Endodermal cell (in vitro differentiated cells): ENCODE data around the gene ZBTB7C. TPM values are rescaled to one million over a fixed set of nuclear protein-coding genes. Genes with fewer than 3 reads are reported as not detected.

Experiments used
- DNase-seq: peaks from one replicate; pipeline ENCODE4 v3.0.0-alpha.2; 2017
- H3K27ac ChIP-seq: 2 replicates; pipeline ENCODE4 v1.5.1; 2013; ENCODE audit warnings: mild to moderate bottlenecking, low read depth, low read length, moderate library complexity
- H3K27me3 ChIP-seq: 2 replicates; pipeline ENCODE4 v1.6.1; 2013; ENCODE audit warnings: mild to moderate bottlenecking, low read length, moderate library complexity; ENCODE audit not compliant: insufficient read depth, control insufficient read depth, poor library complexity, severe bottlenecking
- H3K36me3 ChIP-seq: 2 replicates; pipeline ENCODE4 v1.7.0; 2013; ENCODE audit warnings: mild to moderate bottlenecking, low read length, moderate library complexity; ENCODE audit not compliant: control insufficient read depth, insufficient read depth
- H3K4me1 ChIP-seq: one replicate; pipeline ENCODE4 v1.7.0; 2013; ENCODE audit warnings: low read length; ENCODE audit not compliant: control insufficient read depth, insufficient read depth
- H3K4me3 ChIP-seq: 2 replicates; pipeline ENCODE4 v1.5.1; 2013; ENCODE audit warnings: mild to moderate bottlenecking, low read length, moderate library complexity
- H3K9ac ChIP-seq: 2 replicates; pipeline ENCODE4 v1.6.1; 2013; ENCODE audit warnings: mild to moderate bottlenecking, low read length, moderate library complexity; ENCODE audit not compliant: poor library complexity, severe bottlenecking; ENCODE audit errors: extremely low read depth
- H3K9me3 ChIP-seq: 2 replicates; pipeline ENCODE4 v1.6.1; 2013; ENCODE audit warnings: mild to moderate bottlenecking, low read length, moderate library complexity; ENCODE audit not compliant: control insufficient read depth
- H3K27ac Mint-ChIP-seq: 2 replicates; pipeline ENCODE4 v1.8.0; 2020; ENCODE audit warnings: mixed read lengths
- H3K27me3 Mint-ChIP-seq: 2 replicates; pipeline ENCODE4 v1.8.0; 2021; ENCODE audit warnings: mild to moderate bottlenecking, mixed read lengths; ENCODE audit not compliant: insufficient read depth
- H3K36me3 Mint-ChIP-seq: 2 replicates; pipeline ENCODE4 v1.8.0; 2020; ENCODE audit warnings: low read depth, mixed read lengths
- H3K4me1 Mint-ChIP-seq: 2 replicates; pipeline ENCODE4 v1.8.0; 2020; ENCODE audit warnings: mixed read lengths
- H3K4me3 Mint-ChIP-seq: 2 replicates; pipeline ENCODE4 v1.8.0; 2020; ENCODE audit warnings: mild to moderate bottlenecking, moderate library complexity, mixed read lengths
- H3K9me3 Mint-ChIP-seq: 2 replicates; pipeline ENCODE4 v1.8.0; 2020; ENCODE audit warnings: mild to moderate bottlenecking, mixed read lengths
- WGBS, 2 experiments: methylation state at CpG; one replicate each; pipeline versions ENCODE4 v1.1.5 to v1.1.7; 2013; ENCODE audit warnings: missing lambda C conversion rate in 2 of 2, mixed read lengths in 1 of 2; ENCODE audit not compliant: insufficient coverage in 1 of 2, insufficient read length in 1 of 2; 5-methylcytosine and 5-hydroxymethylcytosine counted together
- total RNA-seq, 2 donors: library from RNA; stranded (reverse); fragmentation: NEBNext Ultra II Directional in 1 of 2; extraction: Animal tissue kit (Norgen Biotek cat#: 25700) in 1 of 2; gene quantifications; 2 replicates in 1 of 2; 3 replicates in 1 of 2; pipeline ENCODE4 v1.2.1, GENCODE V29; 2021
- TF ChIP-seq, protein P1 (sequence below): fragments of 200-600 bp; sonication (generic); conservative IDR thresholded peaks from 2 replicates; pipeline ENCODE4 v1.5.0; 2021; ENCODE audit warnings: antibody characterized with exemption, mild to moderate bottlenecking

Gene ZBTB7C
- total RNA-seq, 2 donors from 2014 or later: 0.31 to 0.62 TPM

DNA sequence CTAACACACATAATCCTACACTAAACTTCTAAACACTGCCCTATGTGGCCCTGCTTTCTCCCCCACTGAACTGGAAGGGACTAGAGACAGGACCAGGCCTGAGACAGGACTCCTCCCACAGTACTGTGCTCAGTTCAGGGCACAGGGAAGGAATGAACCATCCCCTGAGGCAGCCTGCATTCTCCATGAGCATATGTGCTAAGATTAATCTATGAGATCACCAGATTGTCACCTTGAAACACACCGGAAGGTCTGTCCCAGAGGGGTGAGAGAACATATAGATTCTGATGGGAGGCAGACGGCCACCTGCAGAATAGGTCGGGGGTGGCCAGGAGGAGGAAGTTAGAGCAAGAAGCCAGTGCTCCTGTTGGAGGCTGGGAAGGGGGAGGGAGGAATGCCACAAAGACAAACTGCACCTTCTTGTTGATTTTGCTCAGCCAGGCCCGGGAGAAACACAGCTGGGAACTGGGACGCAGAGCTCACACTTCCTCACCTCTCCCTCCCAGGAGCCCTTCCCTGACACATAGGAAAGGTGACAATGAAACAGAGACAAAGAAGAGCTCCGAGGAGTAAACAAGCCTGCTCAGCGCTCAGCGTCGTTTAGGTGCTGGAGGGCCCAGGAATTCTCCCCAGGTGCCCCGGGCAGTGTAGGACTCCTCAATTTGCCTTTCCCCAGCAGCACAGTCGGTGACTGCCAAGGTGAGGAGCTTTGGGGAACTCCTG, 52.1 kb downstream of the ZBTB7C start:
- DNase-seq: peak; percentile 84
- peaks cover 42% of the 10 kb centered on the region for H3K4me1 Mint-ChIP-seq
- peak overlapping the region; percentile 5 for H3K4me3 Mint-ChIP-seq
- peak overlapping the region; percentile 44 for H3K4me3 ChIP-seq
- H3K36me3 Mint-ChIP-seq: no peaks in the 10 kb centered on the region
- peaks cover 7% of the 10 kb centered on the region for H3K27me3 Mint-ChIP-seq
- no peaks in the 10 kb centered on the region for H3K9me3 ChIP-seq
- peak overlapping the region; percentile 90 for H3K27ac Mint-ChIP-seq
- peaks cover 8% of the 10 kb centered on the region for H3K9me3 Mint-ChIP-seq
- no peaks in the 10 kb centered on the region for H3K36me3 ChIP-seq
- whole genome bisulfite sequencing, 2 experiments: 28 to 33% methylated on average over 9 to 11 of the region's 11 CpGs
- TF ChIP-seq, protein P1, sequence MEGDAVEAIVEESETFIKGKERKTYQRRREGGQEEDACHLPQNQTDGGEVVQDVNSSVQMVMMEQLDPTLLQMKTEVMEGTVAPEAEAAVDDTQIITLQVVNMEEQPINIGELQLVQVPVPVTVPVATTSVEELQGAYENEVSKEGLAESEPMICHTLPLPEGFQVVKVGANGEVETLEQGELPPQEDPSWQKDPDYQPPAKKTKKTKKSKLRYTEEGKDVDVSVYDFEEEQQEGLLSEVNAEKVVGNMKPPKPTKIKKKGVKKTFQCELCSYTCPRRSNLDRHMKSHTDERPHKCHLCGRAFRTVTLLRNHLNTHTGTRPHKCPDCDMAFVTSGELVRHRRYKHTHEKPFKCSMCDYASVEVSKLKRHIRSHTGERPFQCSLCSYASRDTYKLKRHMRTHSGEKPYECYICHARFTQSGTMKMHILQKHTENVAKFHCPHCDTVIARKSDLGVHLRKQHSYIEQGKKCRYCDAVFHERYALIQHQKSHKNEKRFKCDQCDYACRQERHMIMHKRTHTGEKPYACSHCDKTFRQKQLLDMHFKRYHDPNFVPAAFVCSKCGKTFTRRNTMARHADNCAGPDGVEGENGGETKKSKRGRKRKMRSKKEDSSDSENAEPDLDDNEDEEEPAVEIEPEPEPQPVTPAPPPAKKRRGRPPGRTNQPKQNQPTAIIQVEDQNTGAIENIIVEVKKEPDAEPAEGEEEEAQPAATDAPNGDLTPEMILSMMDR: no peak
- H3K9ac ChIP-seq: peak overlapping the region; percentile 13
- H3K27ac ChIP-seq: peak overlapping the region; percentile 29
- peaks cover 19% of the 10 kb centered on the region for H3K4me1 ChIP-seq
- H3K27me3 ChIP-seq: peaks cover 10% of the 10 kb centered on the region

DNA sequence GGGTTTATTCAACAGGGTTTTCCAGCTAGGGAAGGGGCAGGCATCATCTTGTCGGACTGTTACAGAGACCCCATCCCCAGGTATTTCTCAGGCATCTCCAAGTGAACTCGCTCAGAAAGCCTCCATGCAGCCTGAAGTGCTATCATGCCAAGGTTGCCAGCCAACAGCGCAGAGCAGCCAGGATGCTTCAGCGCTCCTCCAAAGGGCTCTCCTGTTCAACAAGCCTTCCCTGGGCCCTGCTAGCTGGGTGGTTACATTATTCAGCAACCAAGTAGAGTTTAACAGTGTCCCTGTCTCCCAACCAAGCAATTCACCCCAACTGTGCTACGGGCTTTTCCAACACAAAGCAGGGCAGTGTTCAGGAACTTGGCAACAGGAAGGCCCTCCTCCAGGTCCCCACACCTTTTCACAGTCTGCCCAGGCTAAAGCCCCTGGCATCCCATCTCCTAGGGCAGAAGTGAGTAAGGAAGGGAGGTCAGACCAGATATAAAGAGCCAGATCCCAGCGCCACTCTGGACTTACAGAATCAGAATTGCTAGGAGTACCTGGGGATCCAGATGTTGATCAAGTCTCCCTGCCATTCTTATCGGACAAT, 52.9 kb downstream of the ZBTB7C start:
- WGBS, 2 experiments: 90 to 95% methylated on average over 5 to 7 of the region's 7 CpGs
- Mint-ChIP-seq H3K4me3 (no peak overlapping the region), H3K36me3 (no peaks in the 10 kb centered on the region), H3K4me1 (peaks cover 47% of the 10 kb centered on the region), H3K27me3 (peaks cover 7% of the 10 kb centered on the region), H3K9me3 (peaks cover 8% of the 10 kb centered on the region), H3K27ac (peak overlapping the region; percentile 90)
- peak; percentile 36 for DNase-seq
- TF ChIP-seq, protein P1: no peak
- no peak overlapping the region for H3K27ac ChIP-seq
- H3K27me3 ChIP-seq: peaks cover 10% of the 10 kb centered on the region
- peaks cover 27% of the 10 kb centered on the region for H3K4me1 ChIP-seq
- no peak overlapping the region for H3K9ac ChIP-seq
- H3K36me3 ChIP-seq: no peaks in the 10 kb centered on the region
- H3K9me3 ChIP-seq: no peaks in the 10 kb centered on the region
- H3K4me3 ChIP-seq: no peak overlapping the region

DNA sequence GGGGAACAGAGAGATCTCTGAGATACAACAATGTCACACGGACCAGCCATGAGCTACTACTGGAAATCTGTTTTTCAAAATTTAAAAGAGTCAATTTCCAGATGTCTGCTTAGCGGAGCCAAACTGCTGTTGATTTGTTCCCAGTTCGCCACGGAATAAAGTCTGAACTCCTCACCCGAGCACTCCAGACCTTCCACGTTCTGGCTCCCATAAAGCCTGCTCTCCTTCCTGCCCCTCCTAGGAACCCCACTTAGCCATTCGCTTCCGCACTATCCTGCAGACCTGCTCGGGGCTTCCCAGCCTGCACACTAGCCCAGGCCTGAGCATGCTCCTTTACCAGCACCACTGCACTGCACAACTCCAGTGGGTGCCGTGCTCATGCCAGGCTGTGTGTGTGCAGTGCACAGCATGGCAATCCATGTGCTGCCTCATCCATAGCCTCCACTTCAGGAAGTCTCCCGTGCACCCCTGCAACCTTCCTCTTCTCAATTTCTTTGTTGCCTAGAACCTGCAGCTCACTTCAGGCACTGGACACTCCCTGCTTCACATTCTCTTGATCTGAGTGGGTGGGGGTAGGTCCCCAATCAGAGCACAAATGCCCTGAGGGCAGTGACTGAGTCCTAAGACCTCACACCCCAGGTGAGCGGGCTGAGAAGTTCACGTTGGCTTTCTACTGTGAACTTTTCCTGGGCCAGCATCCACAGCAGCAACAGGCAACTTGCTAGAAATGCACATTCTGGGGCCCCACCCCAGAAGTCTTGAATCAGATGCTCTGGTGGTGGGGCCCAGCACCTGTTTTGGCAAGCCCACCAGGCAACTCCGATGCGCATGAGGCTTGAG, 53.7 kb downstream of the ZBTB7C start:
- Histone ChIP-seq H3K27me3 (peaks cover 10% of the 10 kb centered on the region), H3K4me1 (peaks cover 31% of the 10 kb centered on the region), H3K27ac (no peak overlapping the region), H3K9me3 (no peaks in the 10 kb centered on the region), H3K36me3 (no peaks in the 10 kb centered on the region), H3K9ac (no peak overlapping the region), H3K4me3 (no peak overlapping the region)
- H3K27me3 Mint-ChIP-seq: peaks cover 7% of the 10 kb centered on the region
- WGBS, 2 experiments: 85 to 87% methylated on average over 13 to 15 of the region's 15 CpGs
- no peak overlapping the region for H3K4me3 Mint-ChIP-seq
- DNase-seq: peak; percentile 36
- peaks cover 8% of the 10 kb centered on the region for H3K9me3 Mint-ChIP-seq
- TF ChIP-seq, protein P1: no peak
- H3K4me1 Mint-ChIP-seq: peaks cover 49% of the 10 kb centered on the region
- H3K36me3 Mint-ChIP-seq: no peaks in the 10 kb centered on the region
- no peak overlapping the region for H3K27ac Mint-ChIP-seq
